Neural progenitor cell (in vitro differentiated cells): ENCODE measurements around the gene CDK3.

Experiments used
- EZH2 ChIP-seq: fragments of 200-600 bp; sonication (generic); IDR thresholded peaks from 2 replicates; pipeline ENCODE4 v1.6.1; 2017; ENCODE audit warnings: antibody characterized with exemption, mild to moderate bottlenecking, moderate library complexity
- EZH2phosphoT487 ChIP-seq: fragments of 200-600 bp; sonication (generic); IDR thresholded peaks from 2 replicates; pipeline ENCODE4 v1.6.1; 2017; ENCODE audit warnings: antibody characterized with exemption
- TF ChIP-seq, protein P1 (sequence below): fragments of 200-600 bp; sonication (generic); IDR thresholded peaks from 2 replicates; pipeline ENCODE4 v1.5.1; 2017; ENCODE audit warnings: antibody characterized with exemption, mild to moderate bottlenecking

GRCh38 chr17:75998327-75998795 lies 2.3 kb upstream of the CDK3 start:
- TF ChIP-seq, protein P1, sequence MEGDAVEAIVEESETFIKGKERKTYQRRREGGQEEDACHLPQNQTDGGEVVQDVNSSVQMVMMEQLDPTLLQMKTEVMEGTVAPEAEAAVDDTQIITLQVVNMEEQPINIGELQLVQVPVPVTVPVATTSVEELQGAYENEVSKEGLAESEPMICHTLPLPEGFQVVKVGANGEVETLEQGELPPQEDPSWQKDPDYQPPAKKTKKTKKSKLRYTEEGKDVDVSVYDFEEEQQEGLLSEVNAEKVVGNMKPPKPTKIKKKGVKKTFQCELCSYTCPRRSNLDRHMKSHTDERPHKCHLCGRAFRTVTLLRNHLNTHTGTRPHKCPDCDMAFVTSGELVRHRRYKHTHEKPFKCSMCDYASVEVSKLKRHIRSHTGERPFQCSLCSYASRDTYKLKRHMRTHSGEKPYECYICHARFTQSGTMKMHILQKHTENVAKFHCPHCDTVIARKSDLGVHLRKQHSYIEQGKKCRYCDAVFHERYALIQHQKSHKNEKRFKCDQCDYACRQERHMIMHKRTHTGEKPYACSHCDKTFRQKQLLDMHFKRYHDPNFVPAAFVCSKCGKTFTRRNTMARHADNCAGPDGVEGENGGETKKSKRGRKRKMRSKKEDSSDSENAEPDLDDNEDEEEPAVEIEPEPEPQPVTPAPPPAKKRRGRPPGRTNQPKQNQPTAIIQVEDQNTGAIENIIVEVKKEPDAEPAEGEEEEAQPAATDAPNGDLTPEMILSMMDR = no peak
- TF ChIP-seq EZH2phosphoT487 (no peak), EZH2 (no peak)
